ENCODE measurements around the gene SFT2D3. TPM values are rescaled to one million over a fixed set of nuclear protein-coding genes. Genes with fewer than 3 reads are reported as not detected.

The SFT2D3 gene
- total and polyA plus RNA-seq, 9 donors, result 5.1 to 9.8 (median 6.9) TPM

GRCh38 chr2:127661072-127661649 is 40.1 kb upstream of the SFT2D3 start:
- Histone ChIP-seq H3K27me3 (no peaks in the 10 kb centered on the region), H3K4me3 (no peak overlapping the region), H3K9me3 (no peaks in the 10 kb centered on the region), H3K4me1 (ENCODE audit: insufficient read depth) (peaks cover 10% of the 10 kb centered on the region), H3K36me3 (no peaks in the 10 kb centered on the region), H3K27ac (no peak overlapping the region)
- intact Hi-C loops (cut with DNase I), result no loop called here
- no peak for DNase-seq
- TF ChIP-seq EP300 (IDR thresholded peaks at IDR 0.05), result no peak
- TF ChIP-seq, protein P1, sequence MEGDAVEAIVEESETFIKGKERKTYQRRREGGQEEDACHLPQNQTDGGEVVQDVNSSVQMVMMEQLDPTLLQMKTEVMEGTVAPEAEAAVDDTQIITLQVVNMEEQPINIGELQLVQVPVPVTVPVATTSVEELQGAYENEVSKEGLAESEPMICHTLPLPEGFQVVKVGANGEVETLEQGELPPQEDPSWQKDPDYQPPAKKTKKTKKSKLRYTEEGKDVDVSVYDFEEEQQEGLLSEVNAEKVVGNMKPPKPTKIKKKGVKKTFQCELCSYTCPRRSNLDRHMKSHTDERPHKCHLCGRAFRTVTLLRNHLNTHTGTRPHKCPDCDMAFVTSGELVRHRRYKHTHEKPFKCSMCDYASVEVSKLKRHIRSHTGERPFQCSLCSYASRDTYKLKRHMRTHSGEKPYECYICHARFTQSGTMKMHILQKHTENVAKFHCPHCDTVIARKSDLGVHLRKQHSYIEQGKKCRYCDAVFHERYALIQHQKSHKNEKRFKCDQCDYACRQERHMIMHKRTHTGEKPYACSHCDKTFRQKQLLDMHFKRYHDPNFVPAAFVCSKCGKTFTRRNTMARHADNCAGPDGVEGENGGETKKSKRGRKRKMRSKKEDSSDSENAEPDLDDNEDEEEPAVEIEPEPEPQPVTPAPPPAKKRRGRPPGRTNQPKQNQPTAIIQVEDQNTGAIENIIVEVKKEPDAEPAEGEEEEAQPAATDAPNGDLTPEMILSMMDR (IDR thresholded peaks at IDR 0.05), result no peak
- no peak for TF ChIP-seq POLR2A (IDR thresholded peaks at IDR 0.05)
- 60 to 70% (median 69%) methylated on average over 14 of the region's 14 CpGs for WGBS, 3 donors

- DNase-seq, result peak in 2 of 5 donors; percentile 4 to 28
Measured at GRCh38 chr2:127661949-127662510, 39.3 kb upstream of the SFT2D3 start.

DNA sequence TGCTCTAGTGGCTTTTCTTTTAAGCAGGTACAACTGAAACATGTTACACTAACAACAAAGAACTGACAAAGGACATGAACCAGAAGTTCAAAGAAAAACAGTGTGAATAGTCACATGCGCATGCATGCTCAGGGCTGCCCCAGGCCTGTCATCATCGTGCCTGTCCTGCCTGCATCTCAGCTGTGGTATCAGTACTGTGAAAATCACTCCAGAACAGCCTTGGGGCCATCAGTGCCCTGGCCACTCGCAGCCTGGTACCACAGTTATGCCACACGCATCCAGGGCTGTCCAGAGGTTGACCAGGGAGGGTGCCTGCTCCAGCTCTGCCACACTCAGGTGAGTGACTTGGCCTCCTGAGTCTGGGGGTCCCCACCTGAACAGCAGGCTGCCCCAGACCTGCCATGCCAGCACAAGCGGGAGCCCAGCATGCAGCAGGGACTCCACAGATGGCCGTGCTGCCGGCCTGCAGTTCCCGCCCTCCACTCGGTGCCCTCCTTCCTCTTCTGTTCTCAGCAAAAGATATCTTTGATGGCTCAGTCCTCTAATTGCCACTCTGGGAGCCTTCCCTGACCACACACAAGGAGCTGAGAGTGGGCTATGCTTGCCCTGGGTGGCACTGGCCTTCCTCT is 38.2 kb upstream of the SFT2D3 start:
- TF ChIP-seq POLR2A (IDR thresholded peaks at IDR 0.05), result no peak
- no peak for TF ChIP-seq EP300 (IDR thresholded peaks at IDR 0.05)
- TF ChIP-seq, protein P1 (IDR thresholded peaks at IDR 0.05), result no peak
- intact Hi-C loops (cut with DNase I), result no loop called here
- DNase-seq, result peak in 2 of 5 donors; percentile 4 to 19
- Histone ChIP-seq H3K27ac (no peak overlapping the region), H3K4me3 (peak overlapping the region; percentile 9), H3K27me3 (no peaks in the 10 kb centered on the region), H3K36me3 (no peaks in the 10 kb centered on the region), H3K9me3 (no peaks in the 10 kb centered on the region), H3K4me1 (ENCODE audit: insufficient read depth) (peaks cover 10% of the 10 kb centered on the region)
- 76 to 90% (median 81%) methylated on average over 6 to 9 of the region's 9 CpGs for WGBS, 3 donors

More at GRCh38 chr2:127661949-127662510, 39.3 kb upstream of the SFT2D3 start:
- 51 to 69% (median 65%) methylated on average over 9 of the region's 9 CpGs for WGBS, 3 donors
- Histone ChIP-seq H3K4me3 (no peak overlapping the region), H3K9me3 (no peaks in the 10 kb centered on the region), H3K4me1 (ENCODE audit: insufficient read depth) (peaks cover 10% of the 10 kb centered on the region), H3K27me3 (no peaks in the 10 kb centered on the region), H3K27ac (no peak overlapping the region), H3K36me3 (no peaks in the 10 kb centered on the region)
- intact Hi-C loops (cut with DNase I), result no loop called here
- TF ChIP-seq EP300 (IDR thresholded peaks at IDR 0.05), result no peak
- no peak for TF ChIP-seq POLR2A (IDR thresholded peaks at IDR 0.05)
- TF ChIP-seq, protein P1 (IDR thresholded peaks at IDR 0.05), result no peak

DNA sequence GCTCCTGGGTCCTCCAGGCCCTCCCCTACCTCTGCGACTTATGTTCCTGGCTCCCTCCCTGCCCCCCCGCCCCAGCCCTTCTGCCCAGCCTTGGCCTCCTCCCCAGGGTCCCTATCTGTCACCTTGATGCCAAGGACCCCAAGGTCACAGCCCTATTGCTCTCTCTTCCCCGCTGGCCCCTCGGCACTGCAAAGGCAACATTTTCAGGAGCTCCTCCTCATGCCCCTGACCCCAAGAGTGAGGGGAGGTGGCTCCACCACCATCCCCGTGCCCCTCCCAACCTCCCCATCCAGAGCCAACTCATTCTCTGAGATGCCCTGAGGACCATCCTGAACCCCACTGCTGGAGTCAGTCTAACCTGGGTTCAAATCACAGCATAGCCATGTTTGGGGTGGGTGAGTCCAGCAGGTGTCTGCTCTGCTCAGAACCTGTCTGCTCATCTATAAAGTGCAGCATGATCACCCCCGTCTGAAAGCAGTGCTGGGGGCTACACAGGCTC is 37.7 kb upstream of the SFT2D3 start:
- Histone ChIP-seq H3K4me1 (ENCODE audit: insufficient read depth) (peaks cover 10% of the 10 kb centered on the region), H3K27me3 (no peaks in the 10 kb centered on the region), H3K9me3 (no peaks in the 10 kb centered on the region), H3K36me3 (no peaks in the 10 kb centered on the region), H3K4me3 (peak overlapping the region; percentile 26), H3K27ac (no peak overlapping the region)
- intact Hi-C loops (cut with DNase I), result no loop called here
- DNase-seq, result peak in 2 of 5 donors; percentile 1 to 18
- TF ChIP-seq, protein P1 (IDR thresholded peaks at IDR 0.05), result no peak
- TF ChIP-seq EP300 (IDR thresholded peaks at IDR 0.05) (no peak), POLR2A (IDR thresholded peaks at IDR 0.05) (no peak)
- WGBS, 3 donors, result 78 to 82% (median 79%) methylated on average over 6 of the region's 6 CpGs

Measured in ovary (tissue), 9 donors.